HUES64 (cell line): Measurements from ENCODE around the gene SEC24C.

ENCODE experiments used
- H3K27ac ChIP-seq: 2 replicates; pipeline ENCODE4 v1.7.0; 2013; ENCODE audit warnings: low read depth, low read length, inconsistent platforms
- H3K27me3 ChIP-seq: 2 replicates; pipeline ENCODE4 v1.6.1; 2013; ENCODE audit warnings: mild to moderate bottlenecking, low read length; ENCODE audit not compliant: insufficient read depth
- H3K36me3 ChIP-seq: 2 replicates; pipeline ENCODE4 v1.6.1; 2013; ENCODE audit warnings: mild to moderate bottlenecking, low read length; ENCODE audit not compliant: insufficient read depth
- H3K4me1 ChIP-seq: 2 replicates; pipeline ENCODE4 v1.6.1; 2013; ENCODE audit warnings: mild to moderate bottlenecking, low read length, moderate library complexity; ENCODE audit not compliant: insufficient read depth
- H3K4me3 ChIP-seq: 2 replicates; pipeline ENCODE4 v1.5.1; 2013; ENCODE audit warnings: mild to moderate bottlenecking, low read length, moderate library complexity
- H3K9ac ChIP-seq: 2 replicates; pipeline ENCODE4 v1.6.1; 2013; ENCODE audit warnings: mild to moderate bottlenecking, low read depth, low read length
- H3K9me3 ChIP-seq: 2 replicates; pipeline ENCODE4 v1.6.1; 2013; ENCODE audit warnings: low read depth, low read length; ENCODE audit not compliant: insufficient read depth
- WGBS: fragments of 150-250, 120-280 bp; methylation state at CpG from one replicate; pipeline ENCODE4 v1.1.7; 2013; ENCODE audit warnings: missing lambda C conversion rate; 5-methylcytosine and 5-hydroxymethylcytosine counted together

The SEC24C gene

GRCh38 chr10:73796766-73797165 is 52.6 kb downstream of the SEC24C start:
- Histone ChIP-seq H3K27ac (no peak overlapping the region), H3K4me3 (no peak overlapping the region), H3K9me3 (no peaks in the 10 kb centered on the region), H3K9ac (no peak overlapping the region), H3K27me3 (no peaks in the 10 kb centered on the region), H3K4me1 (no peaks in the 10 kb centered on the region), H3K36me3 (peaks cover 72% of the 10 kb centered on the region)
- WGBS = 91% methylated on average over 5 of the region's 5 CpGs

GRCh38 chr10:73797324-73798025 is 53.3 kb downstream of the SEC24C start:
- Histone ChIP-seq H3K27me3 (no peaks in the 10 kb centered on the region), H3K4me3 (no peak overlapping the region), H3K36me3 (peaks cover 73% of the 10 kb centered on the region), H3K9ac (no peak overlapping the region), H3K27ac (no peak overlapping the region), H3K9me3 (no peaks in the 10 kb centered on the region), H3K4me1 (no peaks in the 10 kb centered on the region)
- 93% methylated on average over 19 of the region's 19 CpGs for WGBS

- no peak overlapping the region for H3K4me3 ChIP-seq
- 95% methylated on average over 6 of the region's 6 CpGs for WGBS
- no peaks in the 10 kb centered on the region for H3K9me3 ChIP-seq
- H3K36me3 ChIP-seq = peaks cover 75% of the 10 kb centered on the region
- H3K27me3 ChIP-seq = no peaks in the 10 kb centered on the region
- H3K27ac ChIP-seq = no peak overlapping the region
- no peaks in the 10 kb centered on the region for H3K4me1 ChIP-seq
- no peak overlapping the region for H3K9ac ChIP-seq
Measured at GRCh38 chr10:73798087-73798486, 53.9 kb downstream of the SEC24C start.

GRCh38 chr10:73798927-73799560 is 54.9 kb downstream of the SEC24C start:
- Histone ChIP-seq H3K9ac (no peak overlapping the region), H3K4me1 (no peaks in the 10 kb centered on the region), H3K27me3 (no peaks in the 10 kb centered on the region), H3K4me3 (no peak overlapping the region), H3K27ac (no peak overlapping the region), H3K9me3 (no peaks in the 10 kb centered on the region), H3K36me3 (peaks cover 79% of the 10 kb centered on the region)
- WGBS = 95% methylated on average over 10 of the region's 10 CpGs

- Histone ChIP-seq H3K9ac (no peak overlapping the region), H3K36me3 (peaks cover 75% of the 10 kb centered on the region), H3K27ac (no peak overlapping the region), H3K4me1 (no peaks in the 10 kb centered on the region), H3K27me3 (no peaks in the 10 kb centered on the region), H3K9me3 (no peaks in the 10 kb centered on the region), H3K4me3 (no peak overlapping the region)
- 90% methylated on average over 9 of the region's 9 CpGs for WGBS
Measured at GRCh38 chr10:73799899-73800559, 55.9 kb downstream of the SEC24C start.

- Histone ChIP-seq H3K4me1 (no peaks in the 10 kb centered on the region), H3K27me3 (no peaks in the 10 kb centered on the region), H3K9me3 (no peaks in the 10 kb centered on the region), H3K9ac (no peak overlapping the region), H3K27ac (no peak overlapping the region), H3K4me3 (no peak overlapping the region), H3K36me3 (peaks cover 74% of the 10 kb centered on the region)
- 92% methylated on average over 20 of the region's 20 CpGs for WGBS
Measured at GRCh38 chr10:73800560-73801252, 56.5 kb downstream of the SEC24C start.

- Histone ChIP-seq H3K27me3 (no peaks in the 10 kb centered on the region), H3K36me3 (peaks cover 78% of the 10 kb centered on the region), H3K9ac (no peak overlapping the region), H3K9me3 (no peaks in the 10 kb centered on the region), H3K4me1 (no peaks in the 10 kb centered on the region), H3K4me3 (no peak overlapping the region), H3K27ac (no peak overlapping the region)
- WGBS = 96% methylated on average over 13 of the region's 13 CpGs
Measured at GRCh38 chr10:73801253-73801590, 57.0 kb downstream of the SEC24C start.

GRCh38 chr10:73802276-73802991 is 58.3 kb downstream of the SEC24C start:
- WGBS = 91% methylated on average over 11 of the region's 11 CpGs
- Histone ChIP-seq H3K27me3 (no peaks in the 10 kb centered on the region), H3K9ac (no peak overlapping the region), H3K9me3 (no peaks in the 10 kb centered on the region), H3K4me3 (no peak overlapping the region), H3K36me3 (peaks cover 79% of the 10 kb centered on the region), H3K27ac (no peak overlapping the region), H3K4me1 (no peaks in the 10 kb centered on the region)

GRCh38 chr10:73803680-73804286 is 59.6 kb downstream of the SEC24C start:
- no peak overlapping the region for H3K4me3 ChIP-seq
- H3K36me3 ChIP-seq = peaks cover 76% of the 10 kb centered on the region
- no peak overlapping the region for H3K27ac ChIP-seq
- H3K9me3 ChIP-seq = no peaks in the 10 kb centered on the region
- H3K9ac ChIP-seq = no peak overlapping the region
- H3K27me3 ChIP-seq = no peaks in the 10 kb centered on the region
- H3K4me1 ChIP-seq = no peaks in the 10 kb centered on the region

GRCh38 chr10:73806176-73806950 is 62.2 kb downstream of the SEC24C start:
- Histone ChIP-seq H3K9me3 (no peaks in the 10 kb centered on the region), H3K36me3 (peaks cover 68% of the 10 kb centered on the region), H3K4me1 (peaks cover 3% of the 10 kb centered on the region; the same call in 1 of the 2 replicates), H3K9ac (no peak overlapping the region), H3K4me3 (no peak overlapping the region), H3K27ac (no peak overlapping the region), H3K27me3 (no peaks in the 10 kb centered on the region)
- WGBS = 94% methylated on average over 14 of the region's 14 CpGs
